ENCODE measurements around the gene SCN1B. TPM values are rescaled to one million over a fixed set of nuclear protein-coding genes. Genes with fewer than 3 reads are reported as not detected.

Gene SCN1B
- total and polyA plus RNA-seq, 2 of the 13 experiments (the other 11 are each of a cell fraction or from before 2014, with no cell fraction given) = 2.7 to 20.1 TPM

DNA sequence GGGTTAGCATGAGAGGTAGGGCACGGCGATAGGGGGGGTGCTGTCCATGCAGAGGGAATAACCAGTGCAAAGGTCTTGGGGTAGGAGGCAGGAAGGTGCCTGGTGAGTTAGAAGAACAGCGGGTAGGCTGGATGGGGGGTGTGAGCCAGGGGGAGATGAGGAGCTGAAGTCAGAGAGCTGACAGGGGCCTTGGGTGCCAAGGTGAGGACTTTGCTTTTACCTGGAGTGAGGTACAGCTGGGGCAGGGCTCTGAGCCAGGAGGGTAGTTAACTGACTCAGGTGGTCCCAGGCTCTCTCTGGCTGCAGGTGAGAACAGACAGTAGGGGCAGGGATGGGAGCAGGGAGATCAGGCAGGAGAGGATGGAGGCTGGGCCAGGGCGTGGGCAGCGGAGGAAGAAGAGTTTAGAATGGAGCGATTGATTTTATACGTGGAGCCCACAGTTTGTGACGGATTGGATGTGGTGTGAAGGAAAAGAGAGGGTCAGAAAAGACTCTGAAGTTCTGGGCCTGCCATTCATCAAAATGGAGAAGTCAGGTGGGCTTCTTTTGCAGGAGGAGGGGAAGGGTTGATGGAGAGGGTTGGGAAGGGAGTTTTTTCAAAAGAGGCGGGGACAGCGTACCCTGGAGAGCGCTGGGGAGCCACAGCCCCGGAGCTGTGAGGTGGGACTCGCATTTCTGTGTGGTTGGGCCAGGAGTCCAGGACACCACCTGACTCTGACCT, 31.3 kb upstream of the SCN1B start (continued):
- no peak for TF ChIP-seq ZFP36 (IDR thresholded peaks at IDR 0.05; ENCODE audit: borderline replicate concordance, low read depth, low read length, partially characterized antibody)
- peak; percentile 32; the same call in 1 of the 2 replicates for TF ChIP-seq HDAC2 (CRISPR knock-in tag; IDR thresholded peaks at IDR 0.05)
- no peak for TF ChIP-seq SMARCE1 (IDR thresholded peaks at IDR 0.05; ENCODE audit: borderline replicate concordance)
- TF ChIP-seq, protein P1, sequence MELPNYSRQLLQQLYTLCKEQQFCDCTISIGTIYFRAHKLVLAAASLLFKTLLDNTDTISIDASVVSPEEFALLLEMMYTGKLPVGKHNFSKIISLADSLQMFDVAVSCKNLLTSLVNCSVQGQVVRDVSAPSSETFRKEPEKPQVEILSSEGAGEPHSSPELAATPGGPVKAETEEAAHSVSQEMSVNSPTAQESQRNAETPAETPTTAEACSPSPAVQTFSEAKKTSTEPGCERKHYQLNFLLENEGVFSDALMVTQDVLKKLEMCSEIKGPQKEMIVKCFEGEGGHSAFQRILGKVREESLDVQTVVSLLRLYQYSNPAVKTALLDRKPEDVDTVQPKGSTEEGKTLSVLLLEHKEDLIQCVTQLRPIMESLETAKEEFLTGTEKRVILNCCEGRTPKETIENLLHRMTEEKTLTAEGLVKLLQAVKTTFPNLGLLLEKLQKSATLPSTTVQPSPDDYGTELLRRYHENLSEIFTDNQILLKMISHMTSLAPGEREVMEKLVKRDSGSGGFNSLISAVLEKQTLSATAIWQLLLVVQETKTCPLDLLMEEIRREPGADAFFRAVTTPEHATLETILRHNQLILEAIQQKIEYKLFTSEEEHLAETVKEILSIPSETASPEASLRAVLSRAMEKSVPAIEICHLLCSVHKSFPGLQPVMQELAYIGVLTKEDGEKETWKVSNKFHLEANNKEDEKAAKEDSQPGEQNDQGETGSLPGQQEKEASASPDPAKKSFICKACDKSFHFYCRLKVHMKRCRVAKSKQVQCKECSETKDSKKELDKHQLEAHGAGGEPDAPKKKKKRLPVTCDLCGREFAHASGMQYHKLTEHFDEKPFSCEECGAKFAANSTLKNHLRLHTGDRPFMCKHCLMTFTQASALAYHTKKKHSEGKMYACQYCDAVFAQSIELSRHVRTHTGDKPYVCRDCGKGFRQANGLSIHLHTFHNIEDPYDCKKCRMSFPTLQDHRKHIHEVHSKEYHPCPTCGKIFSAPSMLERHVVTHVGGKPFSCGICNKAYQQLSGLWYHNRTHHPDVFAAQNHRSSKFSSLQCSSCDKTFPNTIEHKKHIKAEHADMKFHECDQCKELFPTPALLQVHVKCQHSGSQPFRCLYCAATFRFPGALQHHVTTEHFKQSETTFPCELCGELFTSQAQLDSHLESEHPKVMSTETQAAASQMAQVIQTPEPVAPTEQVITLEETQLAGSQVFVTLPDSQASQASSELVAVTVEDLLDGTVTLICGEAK (IDR thresholded peaks at IDR 0.05) = no peak
- TF ChIP-seq, protein P1 (CRISPR knock-in tag; IDR thresholded peaks at IDR 0.05) = peak; percentile 20; the same call in 1 of the 2 replicates
- 0 out of 2 replicates have a peak, but pooled peaks have one; percentile 47 for TF ChIP-seq ZBTB43 (CRISPR knock-in tag; conservative IDR thresholded peaks at IDR 0.05)
- TF ChIP-seq, protein P2, sequence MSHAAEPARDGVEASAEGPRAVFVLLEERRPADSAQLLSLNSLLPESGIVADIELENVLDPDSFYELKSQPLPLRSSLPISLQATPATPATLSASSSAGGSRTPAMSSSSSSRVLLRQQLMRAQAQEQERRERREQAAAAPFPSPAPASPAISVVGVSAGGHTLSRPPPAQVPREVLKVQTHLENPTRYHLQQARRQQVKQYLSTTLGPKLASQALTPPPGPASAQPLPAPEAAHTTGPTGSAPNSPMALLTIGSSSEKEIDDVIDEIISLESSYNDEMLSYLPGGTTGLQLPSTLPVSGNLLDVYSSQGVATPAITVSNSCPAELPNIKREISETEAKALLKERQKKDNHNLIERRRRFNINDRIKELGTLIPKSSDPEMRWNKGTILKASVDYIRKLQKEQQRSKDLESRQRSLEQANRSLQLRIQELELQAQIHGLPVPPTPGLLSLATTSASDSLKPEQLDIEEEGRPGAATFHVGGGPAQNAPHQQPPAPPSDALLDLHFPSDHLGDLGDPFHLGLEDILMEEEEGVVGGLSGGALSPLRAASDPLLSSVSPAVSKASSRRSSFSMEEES (CRISPR knock-in tag; IDR thresholded peaks at IDR 0.05) = no peak
- TF ChIP-seq, protein P3, sequence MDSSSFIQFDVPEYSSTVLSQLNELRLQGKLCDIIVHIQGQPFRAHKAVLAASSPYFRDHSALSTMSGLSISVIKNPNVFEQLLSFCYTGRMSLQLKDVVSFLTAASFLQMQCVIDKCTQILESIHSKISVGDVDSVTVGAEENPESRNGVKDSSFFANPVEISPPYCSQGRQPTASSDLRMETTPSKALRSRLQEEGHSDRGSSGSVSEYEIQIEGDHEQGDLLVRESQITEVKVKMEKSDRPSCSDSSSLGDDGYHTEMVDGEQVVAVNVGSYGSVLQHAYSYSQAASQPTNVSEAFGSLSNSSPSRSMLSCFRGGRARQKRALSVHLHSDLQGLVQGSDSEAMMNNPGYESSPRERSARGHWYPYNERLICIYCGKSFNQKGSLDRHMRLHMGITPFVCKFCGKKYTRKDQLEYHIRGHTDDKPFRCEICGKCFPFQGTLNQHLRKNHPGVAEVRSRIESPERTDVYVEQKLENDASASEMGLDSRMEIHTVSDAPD (CRISPR knock-in tag; IDR thresholded peaks at IDR 0.05) = 0 out of 2 replicates have a peak, but pooled peaks have one; percentile 18
- no peak for TF ChIP-seq FOXC1 (CRISPR knock-in tag; IDR thresholded peaks at IDR 0.05; ENCODE audit: borderline replicate concordance)
- 0 out of 2 replicates have a peak, but pooled peaks have one; percentile 5 for TF ChIP-seq ZMYM4 (CRISPR knock-in tag; IDR thresholded peaks at IDR 0.05)
- peak; percentile 44; the same call in 1 of the 2 replicates for TF ChIP-seq NR2F6 (IDR thresholded peaks at IDR 0.05)
- TF ChIP-seq NR2F6 (CRISPR knock-in tag; IDR thresholded peaks at IDR 0.05) = peak; percentile 61; the same call in 1 of the 2 replicates
- peak; percentile 38; the same call in 1 of the 2 replicates for TF ChIP-seq MYC (CRISPR knock-in tag; IDR thresholded peaks at IDR 0.05; ENCODE audit: borderline replicate concordance)
